OCI-LY1 (cell line): ENCODE results near the gene TVP23A.
"Not testable (repeated sequence)": the region's sequence is repeated elsewhere in the genome, so short reads cannot be mapped to it uniquely, and the experiment has no call there.

ENCODE experiments used
- H2AFZ ChIP-seq: fragments of 200-600 bp; sonication (generic), shearing (Covaris generic); 2 replicates; pipeline ENCODE4 v1.6.0; 2014; ENCODE audit warnings: antibody characterized with exemption, mild to moderate bottlenecking, low read length
- H3F3A ChIP-seq: fragments of 200-600 bp; sonication (generic), shearing (Covaris generic); 2 replicates; pipeline ENCODE4 v1.6.0; 2014; ENCODE audit warnings: mild to moderate bottlenecking, antibody characterized with exemption, low read length, moderate library complexity; ENCODE audit not compliant: insufficient read depth
- H3K27ac ChIP-seq: fragments of 200-600 bp; sonication (generic); 2 replicates; pipeline ENCODE4 v1.5.1; 2014; ENCODE audit warnings: low read length, mixed run types, mild to moderate bottlenecking, low read depth; ENCODE audit not compliant: poor library complexity, severe bottlenecking
- H3K27me3 ChIP-seq: fragments of 200-600 bp; sonication (generic); 2 replicates; pipeline ENCODE4 v1.6.0; 2014; ENCODE audit warnings: antibody characterized with exemption, mild to moderate bottlenecking, low read length, moderate library complexity; ENCODE audit not compliant: insufficient read depth
- H3K36me3 ChIP-seq: fragments of 200-600 bp; sonication (generic); 2 replicates; pipeline ENCODE4 v1.6.1; 2014; ENCODE audit warnings: mild to moderate bottlenecking, antibody characterized with exemption, low read length, moderate library complexity, mixed read lengths; ENCODE audit not compliant: insufficient read depth
- H3K4me1 ChIP-seq: fragments of 200-600 bp; sonication (generic); 2 replicates; pipeline ENCODE4 v1.5.1; 2014; ENCODE audit warnings: mild to moderate bottlenecking, low read length, moderate library complexity; ENCODE audit not compliant: insufficient read depth, severe bottlenecking
- H3K4me2 ChIP-seq: fragments of 200-600 bp; sonication (generic), shearing (Covaris generic); 2 replicates; pipeline ENCODE4 v1.6.1; 2014; ENCODE audit warnings: low read length
- H3K4me3 ChIP-seq: fragments of 200-600 bp; sonication (generic); 2 replicates; pipeline ENCODE4 v1.5.1; 2014; ENCODE audit warnings: low read length, low read depth, mild to moderate bottlenecking, mixed read lengths; ENCODE audit not compliant: poor library complexity, severe bottlenecking
- H3K79me2 ChIP-seq: fragments of 200-600 bp; shearing (Covaris generic); 2 replicates; pipeline ENCODE4 v1.6.1; 2016; ENCODE audit warnings: mixed run types, low read length, mixed read lengths; ENCODE audit not compliant: insufficient read depth
- H3K9ac ChIP-seq: fragments of 200-600 bp; sonication (generic), shearing (Covaris generic); 2 replicates; pipeline ENCODE4 v1.6.1; 2014; ENCODE audit warnings: mild to moderate bottlenecking, low read length, mixed read lengths
- H3K9me2 ChIP-seq: fragments of 200-600 bp; sonication (generic), shearing (Covaris generic); 2 replicates; pipeline ENCODE4 v1.6.1; 2014; ENCODE audit warnings: low read depth, mild to moderate bottlenecking, low read length, mixed read lengths
- H3K9me3 ChIP-seq: fragments of 200-600 bp; shearing (Covaris generic); 2 replicates; pipeline ENCODE4 v1.6.1; 2014; ENCODE audit warnings: low read length, mixed read lengths
- H4K20me1 ChIP-seq: fragments of 200-600 bp; sonication (generic), shearing (Covaris generic); 2 replicates; pipeline ENCODE4 v1.6.0; 2016; ENCODE audit warnings: mild to moderate bottlenecking, low read length; ENCODE audit not compliant: insufficient read depth
- EZH2 ChIP-seq: fragments of 200-600 bp; sonication (generic), shearing (Covaris generic); IDR thresholded peaks from 2 replicates; pipeline ENCODE4 v1.8.0; 2017; ENCODE audit warnings: borderline replicate concordance, mixed run types, mild to moderate bottlenecking, antibody characterized with exemption, low read length, moderate library complexity, mixed read lengths
- TF ChIP-seq, protein P1 (sequence below): fragments of 200-600 bp; sonication (generic), shearing (Covaris generic); IDR thresholded peaks from 2 replicates; pipeline ENCODE4 v1.5.1; 2017; ENCODE audit warnings: mild to moderate bottlenecking, antibody characterized with exemption, low read length, moderate library complexity, mixed read lengths

Gene TVP23A

DNA sequence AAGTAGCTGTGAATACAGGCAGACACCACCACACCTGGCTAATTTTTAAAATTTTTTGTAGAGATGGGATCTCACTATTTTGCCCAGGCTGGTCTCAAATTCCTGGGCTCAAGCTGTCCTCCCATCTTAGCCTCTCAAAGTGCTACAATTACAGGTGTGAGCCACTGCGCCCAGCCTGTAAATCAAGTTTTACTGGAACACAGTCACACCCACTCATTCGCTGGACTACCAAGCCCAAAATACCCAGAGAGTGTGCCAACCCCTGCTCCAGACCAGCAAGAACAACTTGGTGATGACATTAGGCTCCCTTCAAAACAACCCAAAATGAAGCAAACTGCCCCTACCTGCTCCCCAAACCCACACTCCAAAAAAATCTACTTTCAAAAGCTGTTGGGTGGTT, 36.0 kb downstream of the TVP23A start:
- Histone ChIP-seq H3K36me3 (no peaks in the 10 kb centered on the region; the same call in 1 of the 2 replicates), H3K9me2 (no peaks in the 10 kb centered on the region), H3K4me2 (no peak overlapping the region), H3K79me2 (no peaks in the 10 kb centered on the region), H3K4me3 (no peak overlapping the region), H3F3A (no peaks in the 10 kb centered on the region), H3K4me1 (peaks cover 12% of the 10 kb centered on the region), H3K9ac (no peak overlapping the region), H2AFZ (no peak overlapping the region), H4K20me1 (no peaks in the 10 kb centered on the region), H3K27ac (no peak overlapping the region), H3K27me3 (0 out of 2 replicates have a peak, but pooled peaks cover 6% of the 10 kb centered on the region), H3K9me3 (no peaks in the 10 kb centered on the region)
- TF ChIP-seq EZH2 = no peak
- TF ChIP-seq, protein P1, sequence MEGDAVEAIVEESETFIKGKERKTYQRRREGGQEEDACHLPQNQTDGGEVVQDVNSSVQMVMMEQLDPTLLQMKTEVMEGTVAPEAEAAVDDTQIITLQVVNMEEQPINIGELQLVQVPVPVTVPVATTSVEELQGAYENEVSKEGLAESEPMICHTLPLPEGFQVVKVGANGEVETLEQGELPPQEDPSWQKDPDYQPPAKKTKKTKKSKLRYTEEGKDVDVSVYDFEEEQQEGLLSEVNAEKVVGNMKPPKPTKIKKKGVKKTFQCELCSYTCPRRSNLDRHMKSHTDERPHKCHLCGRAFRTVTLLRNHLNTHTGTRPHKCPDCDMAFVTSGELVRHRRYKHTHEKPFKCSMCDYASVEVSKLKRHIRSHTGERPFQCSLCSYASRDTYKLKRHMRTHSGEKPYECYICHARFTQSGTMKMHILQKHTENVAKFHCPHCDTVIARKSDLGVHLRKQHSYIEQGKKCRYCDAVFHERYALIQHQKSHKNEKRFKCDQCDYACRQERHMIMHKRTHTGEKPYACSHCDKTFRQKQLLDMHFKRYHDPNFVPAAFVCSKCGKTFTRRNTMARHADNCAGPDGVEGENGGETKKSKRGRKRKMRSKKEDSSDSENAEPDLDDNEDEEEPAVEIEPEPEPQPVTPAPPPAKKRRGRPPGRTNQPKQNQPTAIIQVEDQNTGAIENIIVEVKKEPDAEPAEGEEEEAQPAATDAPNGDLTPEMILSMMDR = no peak

GRCh38 chr16:10780628-10781027, 38.0 kb downstream of the TVP23A start:
- no peak overlapping the region for H3K4me2 ChIP-seq
- peaks cover 7% of the 10 kb centered on the region for H3K4me1 ChIP-seq
- H3F3A ChIP-seq = no peaks in the 10 kb centered on the region
- no peak overlapping the region for H3K27ac ChIP-seq
- H3K9me2 ChIP-seq = no peaks in the 10 kb centered on the region
- H3K27me3 ChIP-seq = 0 out of 2 replicates have a peak, but pooled peaks cover 17% of the 10 kb centered on the region
- H3K9ac ChIP-seq = no peak overlapping the region
- H2AFZ ChIP-seq = no peak overlapping the region
- no peak overlapping the region for H3K4me3 ChIP-seq
- H3K36me3 ChIP-seq = no peaks in the 10 kb centered on the region
- no peaks in the 10 kb centered on the region for H4K20me1 ChIP-seq
- H3K79me2 ChIP-seq = no peaks in the 10 kb centered on the region
- H3K9me3 ChIP-seq = no peaks in the 10 kb centered on the region
- TF ChIP-seq EZH2 = no peak
- TF ChIP-seq, protein P1 = no peak

DNA sequence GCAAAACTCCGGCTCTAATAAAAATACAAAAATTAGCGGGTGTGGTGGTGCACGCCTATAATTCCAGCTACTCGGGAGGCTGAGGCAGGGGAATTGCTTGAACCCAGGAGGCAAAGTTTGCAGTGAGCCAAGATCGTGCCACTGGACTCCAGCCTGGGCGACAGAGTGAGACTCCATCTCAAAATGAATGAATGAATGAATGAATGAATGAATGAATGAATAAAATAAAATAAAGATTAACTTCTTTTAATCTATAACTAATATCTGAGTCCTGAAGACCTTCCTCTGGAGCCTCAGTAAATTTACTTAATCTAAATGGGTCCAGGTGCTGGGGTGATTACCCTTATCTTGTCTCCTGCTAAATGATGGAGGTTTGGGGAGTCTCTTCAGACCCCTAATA, 38.7 kb downstream of the TVP23A start:
- not testable (repeated sequence) for H3K27ac ChIP-seq, H2AFZ ChIP-seq, H3K9me3 ChIP-seq, H3F3A ChIP-seq, H3K9ac ChIP-seq, H4K20me1 ChIP-seq, H3K36me3 ChIP-seq, H3K4me3 ChIP-seq, H3K4me2 ChIP-seq, H3K9me2 ChIP-seq, H3K79me2 ChIP-seq
- Histone ChIP-seq H3K4me1 (peaks cover 14% of the 10 kb centered on the region), H3K27me3 (0 out of 2 replicates have a peak, but pooled peaks cover 17% of the 10 kb centered on the region)

DNA sequence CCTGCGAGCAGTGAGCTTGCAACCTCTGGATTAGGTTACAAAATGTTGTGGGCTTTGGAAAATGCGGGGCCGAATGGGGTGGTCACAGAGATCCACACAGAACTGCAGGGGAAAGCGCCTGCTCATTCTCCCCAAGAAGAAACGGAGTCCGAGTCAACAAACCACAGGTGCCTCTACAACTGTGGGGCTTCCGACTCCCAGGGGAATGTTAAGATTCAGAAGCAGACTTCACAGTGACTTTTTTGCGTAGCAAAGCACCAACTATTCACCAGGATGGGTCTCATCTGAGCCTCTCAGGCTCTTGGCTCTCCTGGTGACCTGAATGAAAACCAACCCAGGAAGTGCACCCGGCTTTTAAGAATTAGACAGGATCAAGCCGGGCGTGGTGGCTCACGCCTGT, 41.2 kb downstream of the TVP23A start:
- H4K20me1 ChIP-seq = no peaks in the 10 kb centered on the region
- H3K36me3 ChIP-seq = no peaks in the 10 kb centered on the region
- H3K9ac ChIP-seq = no peak overlapping the region
- H3K27me3 ChIP-seq = 0 out of 2 replicates have a peak, but pooled peaks cover 17% of the 10 kb centered on the region
- H3K4me2 ChIP-seq = no peak overlapping the region
- H3K9me3 ChIP-seq = no peaks in the 10 kb centered on the region
- no peaks in the 10 kb centered on the region for H3K79me2 ChIP-seq
- H3K9me2 ChIP-seq = no peaks in the 10 kb centered on the region
- TF ChIP-seq EZH2 = no peak
- TF ChIP-seq, protein P1 = no peak
- no peak overlapping the region for H3K4me3 ChIP-seq
- H3F3A ChIP-seq = peaks cover 3% of the 10 kb centered on the region; the same call in 1 of the 2 replicates
- peaks cover 17% of the 10 kb centered on the region for H3K4me1 ChIP-seq
- H2AFZ ChIP-seq = no peak overlapping the region
- H3K27ac ChIP-seq = no peak overlapping the region

DNA sequence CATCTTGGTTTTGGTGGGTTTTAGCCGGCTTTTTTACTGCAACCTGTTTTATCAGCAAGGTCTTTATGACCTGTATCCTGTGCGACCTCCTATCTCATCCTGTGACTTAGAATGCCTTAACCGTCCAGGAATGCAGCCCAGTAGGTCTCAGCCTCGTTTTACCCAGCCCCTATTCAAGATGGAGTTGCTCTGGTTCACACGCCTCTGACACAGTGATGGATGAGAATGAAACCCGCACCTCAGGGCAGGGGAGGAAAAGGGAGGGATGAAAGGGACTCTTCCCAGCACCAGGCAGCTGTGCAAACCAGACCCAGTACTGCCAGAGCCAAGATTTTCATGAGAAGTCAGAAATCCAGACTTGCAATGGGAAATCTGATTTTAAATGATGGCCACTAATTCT, 41.7 kb downstream of the TVP23A start:
- H3K27ac ChIP-seq, H4K20me1 ChIP-seq, H3K36me3 ChIP-seq, H3K4me3 ChIP-seq, H3K9me3 ChIP-seq, H3K9me2 ChIP-seq, H2AFZ ChIP-seq, H3F3A ChIP-seq, H3K9ac ChIP-seq, H3K4me2 ChIP-seq, H3K79me2 ChIP-seq: not testable (repeated sequence)
- Histone ChIP-seq H3K4me1 (peaks cover 17% of the 10 kb centered on the region), H3K27me3 (0 out of 2 replicates have a peak, but pooled peaks cover 17% of the 10 kb centered on the region)
